Thyroid gland (tissue), 4 donors: ENCODE measurements around the gene OBP2B.

ENCODE experiments used
- POLR2A ChIP-seq, 2 donors: fragments of 450-650 bp; IDR thresholded peaks; one replicate each; pipeline ENCODE4 v1.6.1; 2017; ENCODE audit warnings: antibody characterized with exemption in 2 of 2, mild to moderate bottlenecking in 2 of 2, moderate library complexity in 1 of 2
- TF ChIP-seq, protein P1 (sequence below), 6 experiments: fragments of 200-600 bp in 3 of 6; fragments of 450-650 bp in 3 of 6; sonication (generic) in 3 of 6; IDR thresholded peaks; one replicate each; pipeline ENCODE4 v1.5.1; 2016 to 2019; ENCODE audit warnings: antibody characterized with exemption in 6 of 6, mild to moderate bottlenecking in 2 of 6, inconsistent platforms in 1 of 6, moderate library complexity in 1 of 6

DNA sequence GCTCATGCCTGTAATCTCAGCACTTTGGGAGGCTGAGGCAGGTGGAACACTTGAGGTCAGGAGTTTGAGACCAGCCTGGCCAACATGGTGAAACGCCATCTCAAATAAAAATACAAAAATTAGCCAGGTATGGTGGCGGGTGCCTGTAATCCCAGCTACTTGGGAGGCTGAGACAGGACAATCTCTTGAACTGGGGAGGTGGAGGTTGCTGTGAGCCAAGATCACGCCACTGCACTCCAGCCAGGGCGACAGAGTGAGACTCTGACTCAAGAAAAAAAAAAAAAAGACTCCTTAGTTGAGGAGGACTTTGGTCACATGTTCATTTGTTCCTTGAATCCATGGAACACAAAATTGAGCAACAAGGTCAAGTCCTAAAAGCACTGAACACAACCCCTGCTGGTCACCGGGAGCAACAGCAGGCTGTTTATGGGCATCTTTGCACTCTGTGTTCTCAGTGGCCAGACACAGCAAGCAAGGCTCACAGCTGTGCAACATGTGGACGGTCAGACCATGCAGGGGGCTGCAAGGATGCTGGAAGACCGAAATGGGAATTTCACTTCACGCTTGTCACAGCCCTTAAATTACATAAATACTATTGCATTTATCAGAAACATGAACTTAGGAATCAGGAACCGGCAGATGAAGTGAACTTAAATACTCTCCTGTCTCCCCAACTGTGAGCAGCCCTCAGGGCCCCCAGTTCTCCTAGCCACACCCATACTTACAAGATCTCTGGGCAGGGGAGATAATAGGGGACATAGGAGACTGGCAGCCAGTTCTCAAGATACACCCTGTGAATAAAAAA lies 48.1 kb downstream of the OBP2B start:
- TF ChIP-seq POLR2A (IDR thresholded peaks at IDR 0.05) = no peak
- TF ChIP-seq, protein P1, sequence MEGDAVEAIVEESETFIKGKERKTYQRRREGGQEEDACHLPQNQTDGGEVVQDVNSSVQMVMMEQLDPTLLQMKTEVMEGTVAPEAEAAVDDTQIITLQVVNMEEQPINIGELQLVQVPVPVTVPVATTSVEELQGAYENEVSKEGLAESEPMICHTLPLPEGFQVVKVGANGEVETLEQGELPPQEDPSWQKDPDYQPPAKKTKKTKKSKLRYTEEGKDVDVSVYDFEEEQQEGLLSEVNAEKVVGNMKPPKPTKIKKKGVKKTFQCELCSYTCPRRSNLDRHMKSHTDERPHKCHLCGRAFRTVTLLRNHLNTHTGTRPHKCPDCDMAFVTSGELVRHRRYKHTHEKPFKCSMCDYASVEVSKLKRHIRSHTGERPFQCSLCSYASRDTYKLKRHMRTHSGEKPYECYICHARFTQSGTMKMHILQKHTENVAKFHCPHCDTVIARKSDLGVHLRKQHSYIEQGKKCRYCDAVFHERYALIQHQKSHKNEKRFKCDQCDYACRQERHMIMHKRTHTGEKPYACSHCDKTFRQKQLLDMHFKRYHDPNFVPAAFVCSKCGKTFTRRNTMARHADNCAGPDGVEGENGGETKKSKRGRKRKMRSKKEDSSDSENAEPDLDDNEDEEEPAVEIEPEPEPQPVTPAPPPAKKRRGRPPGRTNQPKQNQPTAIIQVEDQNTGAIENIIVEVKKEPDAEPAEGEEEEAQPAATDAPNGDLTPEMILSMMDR (IDR thresholded peaks at IDR 0.05) = peak; percentile 44 to 72 (median 64)
